ENCODE results near the gene TMEM18.
A peak's percentile ranks its signal among the peaks of the same experiment; 100 is the strongest.

TMEM18 gene

GRCh38 chr2:675982-676646 is 1.1 kb downstream of the TMEM18 start:
- Histone ChIP-seq H3K9ac (ENCODE audit: low read length) (peak overlapping the region; percentile 58; the same call in 1 of the 2 replicates), H2AFZ (ENCODE audit: low read length) (peak overlapping the region; percentile 70)

GRCh38 chr2:675460-675859 is 1.7 kb downstream of the TMEM18 start:
- peaks cover 39% of the 10 kb centered on the region for H3K79me2 ChIP-seq (ENCODE audit: low read length)
- H3K36me3 ChIP-seq (replicated peaks; ENCODE audit: insufficient read depth, low read length) = peaks cover 6% of the 10 kb centered on the region; the same call in 1 of the 2 replicates
- peaks cover 15% of the 10 kb centered on the region for H3K4me1 ChIP-seq (ENCODE audit: low read length)
- H3K4me2 ChIP-seq (ENCODE audit: low read depth, low read length) = peak overlapping the region; percentile 66; the same call in 1 of the 2 replicates
- H4K20me1 ChIP-seq (ENCODE audit: insufficient read depth, low read length) = no peaks in the 10 kb centered on the region
- H3F3A ChIP-seq (ENCODE audit: insufficient read depth, low read length) = peaks cover 6% of the 10 kb centered on the region; the same call in 1 of the 2 replicates
- H3K4me3 ChIP-seq (ENCODE audit: low read length) = peak overlapping the region; percentile 89; the same call in 1 of the 2 replicates
- peak overlapping the region; percentile 58; the same call in 1 of the 2 replicates for H3K9ac ChIP-seq (ENCODE audit: low read length)
- H3K27ac ChIP-seq (ENCODE audit: low read length) = peak overlapping the region; percentile 68; the same call in 1 of the 2 replicates
- no peaks in the 10 kb centered on the region for H3K27me3 ChIP-seq (replicated peaks; ENCODE audit: insufficient read depth, low read length)
- H3K9me2 ChIP-seq (replicated peaks; ENCODE audit: insufficient read depth, low read length) = no peaks in the 10 kb centered on the region
- no peak overlapping the region for H2AFZ ChIP-seq (ENCODE audit: low read length)
- no peak for TF ChIP-seq CTCF (IDR thresholded peaks at IDR 0.05; ENCODE audit: low read length)
- TF ChIP-seq EZH2 (optimal IDR thresholded peaks at IDR 0.05; ENCODE audit: low read depth, low read length) = no peak
- TF ChIP-seq EZH2phosphoT487 (IDR thresholded peaks at IDR 0.05; ENCODE audit: low read length) = no peak
- no peak for DNase-seq
- H3K9me3 ChIP-seq (replicated peaks; ENCODE audit: insufficient read depth, low read length) = no peaks in the 10 kb centered on the region

More at GRCh38 chr2:675982-676646, 1.1 kb downstream of the TMEM18 start:
- peak overlapping the region; percentile 66 for H3K4me2 ChIP-seq (ENCODE audit: low read depth, low read length)
- TF ChIP-seq CTCF (IDR thresholded peaks at IDR 0.05; ENCODE audit: low read length) = peak; percentile 23; the same call in 1 of the 2 replicates
- TF ChIP-seq EZH2phosphoT487 (IDR thresholded peaks at IDR 0.05; ENCODE audit: low read length) = no peak
- DNase-seq = peak; percentile 51
- H3K9me2 ChIP-seq (replicated peaks; ENCODE audit: insufficient read depth, low read length) = no peaks in the 10 kb centered on the region
- H3K79me2 ChIP-seq (ENCODE audit: low read length) = peaks cover 39% of the 10 kb centered on the region
- H3K4me1 ChIP-seq (ENCODE audit: low read length) = peaks cover 15% of the 10 kb centered on the region
- H3K27me3 ChIP-seq (replicated peaks; ENCODE audit: insufficient read depth, low read length) = no peaks in the 10 kb centered on the region
- peak overlapping the region; percentile 68; the same call in 1 of the 2 replicates for H3K27ac ChIP-seq (ENCODE audit: low read length)
- peaks cover 6% of the 10 kb centered on the region; the same call in 1 of the 2 replicates for H3K36me3 ChIP-seq (replicated peaks; ENCODE audit: insufficient read depth, low read length)
- peaks cover 6% of the 10 kb centered on the region; the same call in 1 of the 2 replicates for H3F3A ChIP-seq (ENCODE audit: insufficient read depth, low read length)
- no peaks in the 10 kb centered on the region for H4K20me1 ChIP-seq (ENCODE audit: insufficient read depth, low read length)
- peak overlapping the region; percentile 89 for H3K4me3 ChIP-seq (ENCODE audit: low read length)
- no peaks in the 10 kb centered on the region for H3K9me3 ChIP-seq (replicated peaks; ENCODE audit: insufficient read depth, low read length)

- H3F3A ChIP-seq (ENCODE audit: insufficient read depth, low read length) = peaks cover 6% of the 10 kb centered on the region; the same call in 1 of the 2 replicates
- 0 out of 2 replicates have a peak overlapping the region, but pooled peaks have one; percentile 1 for H3K27ac ChIP-seq (ENCODE audit: low read length)
- no peak overlapping the region for H3K4me3 ChIP-seq (ENCODE audit: low read length)
- H3K9ac ChIP-seq (ENCODE audit: low read length) = no peak overlapping the region
- H2AFZ ChIP-seq (ENCODE audit: low read length) = no peak overlapping the region
- H3K79me2 ChIP-seq (ENCODE audit: low read length) = peaks cover 39% of the 10 kb centered on the region
- no peaks in the 10 kb centered on the region for H3K27me3 ChIP-seq (replicated peaks; ENCODE audit: insufficient read depth, low read length)
- TF ChIP-seq CTCF (IDR thresholded peaks at IDR 0.05; ENCODE audit: low read length) = no peak
- no peak for TF ChIP-seq EZH2 (optimal IDR thresholded peaks at IDR 0.05; ENCODE audit: low read depth, low read length)
- no peak for TF ChIP-seq EZH2phosphoT487 (IDR thresholded peaks at IDR 0.05; ENCODE audit: low read length)
- no peaks in the 10 kb centered on the region for H3K9me2 ChIP-seq (replicated peaks; ENCODE audit: insufficient read depth, low read length)
- peaks cover 15% of the 10 kb centered on the region for H3K4me1 ChIP-seq (ENCODE audit: low read length)
- H3K4me2 ChIP-seq (ENCODE audit: low read depth, low read length) = peak overlapping the region; percentile 66; the same call in 1 of the 2 replicates
- H3K36me3 ChIP-seq (replicated peaks; ENCODE audit: insufficient read depth, low read length) = peaks cover 6% of the 10 kb centered on the region; the same call in 1 of the 2 replicates
- no peaks in the 10 kb centered on the region for H4K20me1 ChIP-seq (ENCODE audit: insufficient read depth, low read length)
- no peaks in the 10 kb centered on the region for H3K9me3 ChIP-seq (replicated peaks; ENCODE audit: insufficient read depth, low read length)
- no peak for DNase-seq
Measured at GRCh38 chr2:675051-675450, 2.2 kb downstream of the TMEM18 start.

Data from MM.1S (cell line).